K562 (cell line): ENCODE results near the gene SPOUT1. TPM values are rescaled to one million over a fixed set of nuclear protein-coding genes. Genes with fewer than 3 reads are reported as not detected.

ENCODE experiments used
- CBX3 ChIP-seq, 2 experiments: IDR thresholded peaks; 1 replicate in 1 of 2; 2 replicates in 1 of 2; pipeline ENCODE4 v1.6.1; 2012; ENCODE audit warnings: inconsistent platforms in 2 of 2, low read length in 2 of 2, borderline replicate concordance in 1 of 2, control low read depth in 1 of 2
- CC2D1A ChIP-seq: fragments of 450-650 bp; IDR thresholded peaks from 2 replicates; pipeline ENCODE4 v1.6.1; 2017; ENCODE audit warnings: mild to moderate bottlenecking
- FIP1L1 ChIP-seq: fragments of 200-400 bp; formaldehyde crosslinking; IDR thresholded peaks from 2 replicates; pipeline ENCODE4 v1.6.1; 2018; ENCODE audit warnings: mild to moderate bottlenecking, low read depth, low read length; ENCODE audit not compliant: poor library complexity, severe bottlenecking
- HNRNPL ChIP-seq: fragments of 200-400 bp; formaldehyde crosslinking; IDR thresholded peaks from 2 replicates; pipeline ENCODE4 v1.6.1; 2017; ENCODE audit warnings: low read depth, mild to moderate bottlenecking, low read length
- ILF3 ChIP-seq: fragments of 450-650 bp; IDR thresholded peaks from 2 replicates; pipeline ENCODE4 v1.6.1; 2018; ENCODE audit warnings: antibody characterized with exemption, mild to moderate bottlenecking, moderate library complexity, borderline replicate concordance
- KAT7 ChIP-seq: sonication (generic); formaldehyde crosslinking; IDR thresholded peaks from 2 replicates; pipeline ENCODE4 v1.8.0; 2022; ENCODE audit warnings: missing genetic modification reagents, mild to moderate bottlenecking, borderline replicate concordance
- KHSRP ChIP-seq: fragments of 450-650 bp; IDR thresholded peaks from 2 replicates; pipeline ENCODE4 v1.6.1; 2017
- KLF1 ChIP-seq: fragments of 450-650 bp; IDR thresholded peaks from 2 replicates; pipeline ENCODE4 v1.6.1; 2016; ENCODE audit warnings: missing genetic modification characterization, missing compliant biosample characterization
- MAZ ChIP-seq, 2 experiments: fragments of 450-650 bp in 1 of 2; sonication (generic) in 1 of 2; formaldehyde crosslinking; IDR thresholded peaks in 1 of 2; conservative IDR thresholded peaks in 1 of 2; 2 replicates each; pipeline versions ENCODE4 v1.4.0 to v1.5.0; 2020; ENCODE audit warnings: mild to moderate bottlenecking in 1 of 2, missing genetic modification reagents in 1 of 2
- NBN ChIP-seq: fragments of 450-650 bp; IDR thresholded peaks from 2 replicates; pipeline ENCODE4 v1.6.1; 2016; ENCODE audit warnings: low read depth, mild to moderate bottlenecking
- NFE2 ChIP-seq: IDR thresholded peaks from 2 replicates; pipeline ENCODE4 v1.6.1; 2014; ENCODE audit warnings: antibody characterized with exemption, low read depth
- PPARD ChIP-seq: fragments of 250-450 bp; sonication (Bioruptor Pico); IDR thresholded peaks from 2 replicates; pipeline ENCODE4 v1.8.0; 2022; ENCODE audit warnings: inconsistent platforms, mild to moderate bottlenecking, moderate library complexity
- RFX5 ChIP-seq: IDR thresholded peaks from 2 replicates; pipeline ENCODE4 v1.6.1; 2011; ENCODE audit warnings: low read depth, mild to moderate bottlenecking, improper control_type of control experiment, low read length
- SREBF2 ChIP-seq: sonication (generic); formaldehyde crosslinking; IDR thresholded peaks from 2 replicates; pipeline ENCODE4 v1.4.0; 2020; ENCODE audit warnings: mild to moderate bottlenecking, missing genetic modification reagents
- TCF7 ChIP-seq: sonication (generic); IDR thresholded peaks from 2 replicates; pipeline ENCODE4 v1.6.1; 2016; ENCODE audit warnings: antibody characterized with exemption, borderline replicate concordance
- ZKSCAN1 ChIP-seq: fragments of 150-350 bp; IDR thresholded peaks from 2 replicates; pipeline ENCODE4 v1.6.1; 2016; ENCODE audit warnings: low read depth, low read length
- ZNF232 ChIP-seq: sonication (generic); formaldehyde crosslinking; IDR thresholded peaks from 2 replicates; pipeline ENCODE4 v1.8.0; 2022; ENCODE audit warnings: mild to moderate bottlenecking, missing genetic modification reagents
- polyA plus RNA-seq, 8 experiments: library from polyadenylated mRNA; depleted of rRNA in 4 of 8; stranded (reverse) in 5 of 8; unstranded in 3 of 8; fragments of >200 nt; fragmentation: Nextera tagmentation in 2 of 8; fragmentation: Illumina TruSeq in 1 of 8; extraction: Ambion mirVana in 2 of 8; extraction: Trizol in 1 of 8; gene quantifications; 2 replicates each; pipeline versions ENCODE4 v1.2.1 to v1.2.3, GENCODE V29; 2011 to 2014; ENCODE audit warnings: inconsistent platforms in 1 of 8, missing spikeins in 1 of 8
- total RNA-seq, 7 experiments: library from RNA; depleted of rRNA in 6 of 7; stranded (reverse); fragments of >200 nt in 6 of 7; fragmentation: Illumina TruSeq in 2 of 7; extraction: Trizol in 2 of 7; gene quantifications; 2 replicates each; pipeline versions ENCODE4 v1.2.1 to v1.2.3, GENCODE V29; 2011 to 2021; ENCODE audit warnings: low replicate concordance in 1 of 7
- TF ChIP-seq, protein P1 (sequence below): IDR thresholded peaks from 2 replicates; pipeline ENCODE4 v1.6.1; 2011; ENCODE audit warnings: borderline replicate concordance, low read depth, mild to moderate bottlenecking, moderate library complexity, low read length; ENCODE audit not compliant: insufficient read depth, poor library complexity, severe bottlenecking
- TF ChIP-seq, protein P2 (sequence below): fragments of 450-650 bp; IDR thresholded peaks from 2 replicates; pipeline ENCODE4 v1.6.1; 2018; ENCODE audit warnings: mild to moderate bottlenecking, low read depth; ENCODE audit not compliant: partially characterized antibody
- TF ChIP-seq, protein P3 (sequence below): fragments of 250-450 bp; sonication (Bioruptor Pico); IDR thresholded peaks from 2 replicates; pipeline ENCODE4 v1.8.0; 2021; ENCODE audit warnings: borderline replicate concordance, mild to moderate bottlenecking, moderate library complexity; ENCODE audit not compliant: poor library complexity, severe bottlenecking
- TF ChIP-seq, protein P4 (sequence below): IDR thresholded peaks from 2 replicates; pipeline ENCODE4 v1.6.1; 2011; ENCODE audit not compliant: insufficient read length; ENCODE audit errors: extremely low read depth
- TF ChIP-seq, protein P5 (sequence below): IDR thresholded peaks from 2 replicates; pipeline ENCODE4 v1.6.1; 2014; ENCODE audit warnings: antibody characterized with exemption

Gene SPOUT1
- total and polyA plus RNA-seq, 9 of the 15 experiments (the other 6 are each of a cell fraction or from before 2014, with no cell fraction given): 10.6 to 121 (median 37.4) TPM

DNA sequence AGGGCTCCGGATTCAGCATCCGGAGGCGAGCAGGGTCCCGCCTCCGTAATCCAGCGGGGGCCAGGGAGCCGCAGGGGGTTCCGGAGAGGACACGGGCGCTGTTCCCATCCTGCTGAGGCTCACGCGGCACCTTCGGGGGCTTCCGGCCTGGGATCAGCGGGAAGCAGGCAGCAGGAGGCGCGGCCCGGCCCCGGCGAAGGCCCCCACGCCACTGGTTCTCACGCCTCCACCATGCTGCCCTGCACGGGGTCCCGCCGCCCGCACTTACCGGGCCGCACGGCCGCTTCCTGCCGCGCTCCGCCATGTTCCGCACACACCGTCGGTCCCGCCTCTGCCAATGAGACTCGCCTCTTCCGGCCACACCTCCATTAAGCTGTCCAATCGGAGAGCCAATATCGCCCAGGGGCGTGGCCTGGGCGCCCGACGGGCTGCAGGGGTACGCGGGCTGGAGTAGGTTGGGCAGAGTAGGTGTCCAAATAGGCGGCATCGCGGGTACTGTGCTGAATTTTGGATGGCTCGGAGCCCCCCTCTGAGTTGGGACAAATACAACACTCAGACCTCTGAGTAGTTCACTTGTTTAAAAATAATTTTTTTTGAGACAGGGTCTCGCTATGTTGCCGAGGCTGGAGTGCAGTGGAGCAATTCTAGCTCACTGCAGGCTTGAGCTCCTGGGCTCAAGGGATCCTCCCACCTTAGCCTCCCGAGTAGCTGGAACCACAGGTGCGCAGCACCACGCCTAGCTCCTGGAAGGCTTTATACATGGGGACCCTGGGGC, at the start of gene SPOUT1 (continued):
- TF ChIP-seq NBN: no peak
- peak; percentile 81; the same call in 1 of the 2 replicates for TF ChIP-seq HNRNPL
- TF ChIP-seq, protein P1, sequence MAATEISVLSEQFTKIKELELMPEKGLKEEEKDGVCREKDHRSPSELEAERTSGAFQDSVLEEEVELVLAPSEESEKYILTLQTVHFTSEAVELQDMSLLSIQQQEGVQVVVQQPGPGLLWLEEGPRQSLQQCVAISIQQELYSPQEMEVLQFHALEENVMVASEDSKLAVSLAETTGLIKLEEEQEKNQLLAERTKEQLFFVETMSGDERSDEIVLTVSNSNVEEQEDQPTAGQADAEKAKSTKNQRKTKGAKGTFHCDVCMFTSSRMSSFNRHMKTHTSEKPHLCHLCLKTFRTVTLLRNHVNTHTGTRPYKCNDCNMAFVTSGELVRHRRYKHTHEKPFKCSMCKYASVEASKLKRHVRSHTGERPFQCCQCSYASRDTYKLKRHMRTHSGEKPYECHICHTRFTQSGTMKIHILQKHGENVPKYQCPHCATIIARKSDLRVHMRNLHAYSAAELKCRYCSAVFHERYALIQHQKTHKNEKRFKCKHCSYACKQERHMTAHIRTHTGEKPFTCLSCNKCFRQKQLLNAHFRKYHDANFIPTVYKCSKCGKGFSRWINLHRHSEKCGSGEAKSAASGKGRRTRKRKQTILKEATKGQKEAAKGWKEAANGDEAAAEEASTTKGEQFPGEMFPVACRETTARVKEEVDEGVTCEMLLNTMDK: no peak
- no peak for TF ChIP-seq SREBF2 (CRISPR knock-in tag)
- no peak for TF ChIP-seq KLF1 (tag)
- TF ChIP-seq ZKSCAN1: no peak
- TF ChIP-seq PPARD (CRISPR knock-in tag): no peak
- peak in 1 of 2 experiments; percentile 75; a peak in 2 of 4 replicates for TF ChIP-seq MAZ (CRISPR knock-in tag; conservative IDR thresholded peaks at IDR 0.05 in 1 of 2, IDR thresholded peaks at IDR 0.05 in 1 of 2)
- TF ChIP-seq TCF7: no peak
- no peak for TF ChIP-seq KAT7 (CRISPR knock-in tag)
- TF ChIP-seq ILF3: no peak
- TF ChIP-seq NFE2: no peak
- no peak for TF ChIP-seq CBX3 (IDR thresholded peaks at IDR 0.05; ENCODE audit: borderline replicate concordance in 1 of 2, low read length in 2 of 2)
- TF ChIP-seq, protein P2, sequence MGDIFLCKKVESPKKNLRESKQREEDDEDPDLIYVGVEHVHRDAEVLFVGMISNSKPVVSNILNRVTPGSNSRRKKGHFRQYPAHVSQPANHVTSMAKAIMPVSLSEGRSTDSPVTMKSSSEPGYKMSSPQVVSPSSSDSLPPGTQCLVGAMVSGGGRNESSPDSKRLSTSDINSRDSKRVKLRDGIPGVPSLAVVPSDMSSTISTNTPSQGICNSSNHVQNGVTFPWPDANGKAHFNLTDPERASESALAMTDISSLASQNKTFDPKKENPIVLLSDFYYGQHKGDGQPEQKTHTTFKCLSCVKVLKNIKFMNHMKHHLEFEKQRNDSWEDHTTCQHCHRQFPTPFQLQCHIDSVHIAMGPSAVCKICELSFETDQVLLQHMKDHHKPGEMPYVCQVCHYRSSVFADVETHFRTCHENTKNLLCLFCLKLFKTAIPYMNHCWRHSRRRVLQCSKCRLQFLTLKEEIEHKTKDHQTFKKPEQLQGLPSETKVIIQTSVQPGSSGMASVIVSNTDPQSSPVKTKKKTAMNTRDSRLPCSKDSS: no peak
- TF ChIP-seq, protein P3, sequence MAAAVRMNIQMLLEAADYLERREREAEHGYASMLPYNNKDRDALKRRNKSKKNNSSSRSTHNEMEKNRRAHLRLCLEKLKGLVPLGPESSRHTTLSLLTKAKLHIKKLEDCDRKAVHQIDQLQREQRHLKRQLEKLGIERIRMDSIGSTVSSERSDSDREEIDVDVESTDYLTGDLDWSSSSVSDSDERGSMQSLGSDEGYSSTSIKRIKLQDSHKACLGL (CRISPR knock-in tag): no peak
- TF ChIP-seq, protein P4, sequence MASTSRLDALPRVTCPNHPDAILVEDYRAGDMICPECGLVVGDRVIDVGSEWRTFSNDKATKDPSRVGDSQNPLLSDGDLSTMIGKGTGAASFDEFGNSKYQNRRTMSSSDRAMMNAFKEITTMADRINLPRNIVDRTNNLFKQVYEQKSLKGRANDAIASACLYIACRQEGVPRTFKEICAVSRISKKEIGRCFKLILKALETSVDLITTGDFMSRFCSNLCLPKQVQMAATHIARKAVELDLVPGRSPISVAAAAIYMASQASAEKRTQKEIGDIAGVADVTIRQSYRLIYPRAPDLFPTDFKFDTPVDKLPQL: no peak
- TF ChIP-seq KHSRP: no peak
- TF ChIP-seq FIP1L1: peak; percentile 93
- TF ChIP-seq RFX5: no peak
- no peak for TF ChIP-seq CC2D1A
- TF ChIP-seq, protein P5, sequence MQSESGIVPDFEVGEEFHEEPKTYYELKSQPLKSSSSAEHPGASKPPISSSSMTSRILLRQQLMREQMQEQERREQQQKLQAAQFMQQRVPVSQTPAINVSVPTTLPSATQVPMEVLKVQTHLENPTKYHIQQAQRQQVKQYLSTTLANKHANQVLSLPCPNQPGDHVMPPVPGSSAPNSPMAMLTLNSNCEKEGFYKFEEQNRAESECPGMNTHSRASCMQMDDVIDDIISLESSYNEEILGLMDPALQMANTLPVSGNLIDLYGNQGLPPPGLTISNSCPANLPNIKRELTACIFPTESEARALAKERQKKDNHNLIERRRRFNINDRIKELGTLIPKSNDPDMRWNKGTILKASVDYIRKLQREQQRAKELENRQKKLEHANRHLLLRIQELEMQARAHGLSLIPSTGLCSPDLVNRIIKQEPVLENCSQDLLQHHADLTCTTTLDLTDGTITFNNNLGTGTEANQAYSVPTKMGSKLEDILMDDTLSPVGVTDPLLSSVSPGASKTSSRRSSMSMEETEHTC: no peak
- 0 out of 2 replicates have a peak, but pooled peaks have one; percentile 40 for TF ChIP-seq ZNF232 (CRISPR knock-in tag)
